ENCODE results near the gene GRAP2.
"Not testable (repeated sequence)": the region's sequence is repeated elsewhere in the genome, so short reads cannot be mapped to it uniquely, and the experiment has no call there.

Gene GRAP2

DNA sequence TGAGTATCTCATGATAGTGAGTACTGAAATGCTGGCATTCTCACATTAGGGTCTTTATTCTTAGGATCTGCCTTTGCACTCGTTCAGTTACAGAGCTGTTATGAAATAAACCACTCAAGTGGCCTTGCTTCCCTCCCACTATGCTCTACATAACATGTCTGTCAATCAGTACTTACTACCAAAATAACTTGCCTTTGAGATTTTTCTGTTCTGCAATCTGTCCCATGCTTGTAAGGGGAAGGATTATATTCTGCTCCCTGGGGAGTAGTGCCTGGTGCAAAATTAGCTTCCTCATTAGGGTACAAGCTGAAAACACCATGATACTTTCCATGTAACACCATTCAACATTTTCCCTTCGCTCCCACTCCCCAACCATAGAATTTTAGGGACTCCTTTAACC, 1.9 kb upstream of the GRAP2 start:
- DNase-seq: no peak

DNA sequence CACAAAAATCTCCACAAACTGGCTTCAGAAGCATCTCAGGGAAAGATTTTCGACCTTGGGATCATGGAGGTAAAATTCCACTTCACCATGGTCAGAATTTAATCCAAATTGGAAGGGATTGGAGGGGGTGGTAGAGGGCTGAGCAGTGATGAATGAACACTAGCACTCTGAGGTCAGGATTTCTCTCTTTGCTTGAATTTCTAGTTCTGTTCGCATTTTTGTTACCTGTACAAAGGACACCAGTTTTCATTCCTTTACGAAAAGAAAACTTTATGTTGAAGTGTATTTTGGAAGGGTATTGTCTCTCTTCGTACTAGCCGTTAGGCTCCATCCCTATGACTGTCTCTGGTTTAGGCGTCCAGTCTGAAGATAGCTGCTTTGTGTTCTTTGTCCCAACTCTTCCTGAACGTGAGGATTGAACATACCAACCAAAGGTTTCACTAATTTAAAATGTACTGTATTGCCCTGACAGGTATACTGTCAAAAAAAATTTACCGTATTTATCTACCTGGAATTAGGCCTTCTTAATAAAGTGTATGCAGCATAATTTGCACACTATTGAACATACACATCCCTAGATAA, 772 bp downstream of the GRAP2 start:
- no peak for DNase-seq

DNA sequence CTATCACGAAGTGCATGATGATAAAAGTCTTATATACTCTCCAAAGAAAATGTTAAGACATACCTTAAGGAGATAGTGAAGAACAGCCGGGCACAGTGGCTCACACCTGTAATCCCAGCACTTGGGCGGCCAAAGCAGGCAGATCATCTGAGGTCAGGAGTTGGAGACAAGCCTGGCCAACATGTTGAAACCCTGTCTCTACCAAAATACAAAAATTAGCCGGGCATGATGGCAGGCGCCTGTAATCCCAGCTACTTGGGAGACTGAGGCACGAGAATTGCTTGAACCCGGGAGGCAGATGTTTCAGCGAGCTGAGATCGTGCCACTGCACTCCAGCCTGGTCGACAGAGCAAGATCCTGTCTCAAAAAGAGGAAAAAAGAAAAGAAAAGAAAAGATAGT, 3.1 kb downstream of the GRAP2 start:
- not testable (repeated sequence) for DNase-seq

DNA sequence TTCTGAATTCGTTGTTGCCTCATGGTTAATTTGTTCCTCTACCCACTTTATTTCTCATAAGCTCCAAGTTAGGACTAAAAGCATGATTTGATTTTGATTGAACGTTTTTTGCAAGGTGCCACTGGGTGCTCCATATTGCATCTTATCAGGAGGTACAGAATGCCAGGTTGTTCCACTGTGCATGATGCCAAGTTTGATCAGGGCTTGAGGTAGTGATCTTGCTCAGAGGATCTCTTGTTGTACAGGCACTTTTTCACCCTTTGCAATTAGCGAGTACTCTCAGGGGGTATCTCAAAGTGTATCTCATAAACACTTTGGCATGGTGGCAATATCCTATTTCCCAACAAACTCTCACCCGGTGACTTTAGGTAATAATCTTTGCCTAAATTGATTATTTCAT, 4.0 kb downstream of the GRAP2 start:
- no peak for DNase-seq

DNA sequence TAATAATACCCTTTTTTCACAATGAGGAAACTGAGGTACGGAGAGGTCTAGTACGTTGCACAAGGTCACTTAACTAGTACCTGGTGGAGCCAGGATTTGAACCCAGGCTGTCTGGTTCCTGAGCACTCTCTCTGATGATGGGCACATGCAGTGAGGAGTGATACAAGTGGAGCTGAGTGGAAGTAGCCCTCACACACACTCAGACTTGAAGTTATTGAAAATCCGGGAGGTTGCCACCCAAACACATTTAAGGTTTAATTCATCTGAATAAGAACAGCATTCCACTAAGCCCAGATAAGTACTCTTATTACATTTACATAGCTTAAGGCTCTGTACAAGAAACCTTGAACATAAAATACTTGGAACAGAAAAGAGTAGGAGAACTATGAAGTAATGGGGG, 4.8 kb downstream of the GRAP2 start:
- DNase-seq: no peak

DNA sequence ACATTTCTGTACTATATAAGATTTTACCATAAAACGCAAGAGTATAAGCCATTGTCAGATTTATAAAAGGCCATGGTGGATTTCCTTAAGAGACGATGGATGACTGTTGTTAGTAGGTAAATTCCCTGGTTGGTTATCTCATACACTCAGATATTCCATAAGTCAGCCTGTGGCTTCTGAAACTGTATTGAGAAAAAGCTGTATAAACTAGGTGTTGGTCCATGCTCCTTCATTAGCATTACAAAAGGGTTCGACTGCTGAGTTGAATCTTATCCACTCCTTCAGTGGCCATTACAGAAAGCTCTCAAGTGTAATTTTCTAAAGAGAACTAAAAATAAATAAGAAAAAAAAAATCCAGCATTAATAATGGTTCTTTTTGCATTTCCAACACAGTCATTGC, 5.3 kb downstream of the GRAP2 start:
- DNase-seq: no peak

DNA sequence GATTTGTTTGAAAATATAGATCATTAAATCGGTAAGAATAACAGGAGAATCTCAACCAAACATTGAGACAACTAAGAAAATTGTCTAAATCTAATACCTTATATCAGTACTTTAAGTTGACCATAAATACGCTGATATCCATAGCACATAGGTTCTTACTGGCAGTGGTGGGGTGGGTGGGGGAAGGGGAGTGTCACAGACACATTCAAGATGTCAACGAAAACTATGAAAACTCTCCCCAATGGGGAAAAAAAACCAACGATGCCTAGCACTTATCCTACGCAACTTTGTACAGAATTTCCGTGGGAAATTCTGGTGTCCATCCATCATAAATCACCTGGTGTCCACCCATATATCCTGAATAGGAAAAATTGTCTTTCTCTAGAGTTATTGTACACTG, 6.2 kb downstream of the GRAP2 start:
- DNase-seq: no peak

DNA sequence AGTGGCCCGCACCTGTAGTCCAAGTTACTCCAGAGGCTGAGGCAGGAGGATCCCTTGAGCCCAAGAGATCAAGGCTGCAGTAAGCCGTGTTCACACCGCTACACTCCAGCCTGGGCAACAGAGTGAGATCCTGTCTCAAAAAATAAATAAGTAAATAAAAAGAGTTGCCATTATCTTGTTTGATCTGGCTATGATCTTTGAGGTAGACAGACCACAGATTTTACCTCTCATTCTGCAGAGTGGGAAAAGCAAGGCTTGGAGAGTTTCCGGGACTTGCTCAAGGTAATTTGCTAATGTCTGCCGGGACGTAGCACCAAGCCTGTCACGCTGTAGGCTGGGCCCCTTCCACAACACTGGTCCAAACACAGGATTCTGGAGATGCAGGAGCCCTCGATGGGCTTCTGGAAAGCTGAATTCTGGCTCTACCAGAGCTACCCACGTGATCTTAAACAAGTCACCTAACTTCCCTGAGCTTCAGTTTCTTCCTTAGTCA, 6.8 kb downstream of the GRAP2 start:
- no peak for DNase-seq

DNA sequence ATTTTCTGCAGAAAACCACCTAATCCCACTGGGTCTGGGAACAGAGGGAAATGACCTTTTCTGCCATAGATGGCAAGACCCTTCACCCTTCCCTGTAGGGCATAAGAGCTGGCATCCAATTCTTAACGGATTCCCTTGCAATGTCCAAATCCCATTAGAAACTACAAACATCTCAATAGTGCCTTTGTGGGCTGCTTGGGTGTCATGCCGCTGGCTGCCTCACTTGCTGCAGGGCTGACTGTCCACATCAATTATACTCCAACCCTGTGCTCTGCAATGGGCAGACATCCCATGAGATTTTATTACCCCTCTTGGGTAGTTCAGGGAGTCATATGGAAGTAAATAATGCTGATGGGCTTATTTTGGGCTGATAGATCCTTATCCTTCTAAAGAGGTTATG, 7.3 kb downstream of the GRAP2 start:
- DNase-seq: no peak

DNA sequence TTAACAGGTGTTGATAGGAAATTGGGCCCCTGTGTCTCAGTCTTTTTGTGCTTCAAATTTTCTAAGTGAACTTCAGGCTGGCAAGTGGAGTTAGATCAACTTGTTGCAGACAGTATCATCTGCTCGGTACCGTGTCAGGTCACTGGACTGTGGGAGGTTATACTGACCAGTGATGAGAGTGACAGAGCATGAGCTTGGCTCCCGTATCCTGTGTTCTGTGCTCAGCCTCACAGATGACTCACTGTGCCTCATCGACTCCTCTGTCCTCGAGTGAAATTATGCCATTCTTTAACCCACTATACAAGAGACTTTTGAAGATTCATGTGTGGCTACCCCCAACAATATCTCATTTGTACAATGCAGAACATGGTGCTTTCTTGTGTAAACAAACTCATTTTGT, 7.9 kb downstream of the GRAP2 start:
- no peak for DNase-seq

DNA sequence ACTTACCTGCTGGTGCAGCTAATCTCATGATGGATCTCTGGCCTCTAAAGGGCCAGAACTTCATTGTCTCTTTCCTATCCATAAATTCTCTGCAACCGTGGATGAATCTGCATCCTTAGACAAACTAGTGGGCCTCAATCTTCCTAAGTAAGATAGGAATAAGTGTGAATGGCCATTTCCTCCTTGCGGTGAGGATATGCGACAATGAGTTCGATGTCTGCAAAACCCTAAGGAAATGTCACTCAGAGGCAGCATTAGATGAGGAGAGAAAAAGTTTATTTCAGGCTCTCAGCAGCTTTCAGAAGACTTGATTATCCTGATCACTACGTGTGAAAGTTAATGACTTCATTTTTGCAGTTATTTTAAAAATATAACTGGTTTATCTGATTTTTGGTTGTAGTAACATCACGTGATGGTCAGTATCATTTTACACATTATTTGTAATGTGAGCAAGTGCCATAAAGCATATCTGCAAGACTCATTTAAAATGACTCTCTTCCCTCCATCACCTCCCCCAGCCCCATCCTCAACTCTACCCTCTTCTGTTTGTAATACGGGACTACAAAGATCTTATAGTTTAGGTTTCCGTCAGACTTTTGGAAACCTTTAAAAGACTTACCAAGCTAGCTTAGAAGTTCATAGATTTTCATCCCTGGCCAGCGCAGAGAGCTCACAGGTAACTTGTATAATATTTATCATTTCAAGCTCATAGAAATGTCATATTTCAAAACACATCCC, 10.2 kb downstream of the GRAP2 start:
- DNase-seq: no peak

DNA sequence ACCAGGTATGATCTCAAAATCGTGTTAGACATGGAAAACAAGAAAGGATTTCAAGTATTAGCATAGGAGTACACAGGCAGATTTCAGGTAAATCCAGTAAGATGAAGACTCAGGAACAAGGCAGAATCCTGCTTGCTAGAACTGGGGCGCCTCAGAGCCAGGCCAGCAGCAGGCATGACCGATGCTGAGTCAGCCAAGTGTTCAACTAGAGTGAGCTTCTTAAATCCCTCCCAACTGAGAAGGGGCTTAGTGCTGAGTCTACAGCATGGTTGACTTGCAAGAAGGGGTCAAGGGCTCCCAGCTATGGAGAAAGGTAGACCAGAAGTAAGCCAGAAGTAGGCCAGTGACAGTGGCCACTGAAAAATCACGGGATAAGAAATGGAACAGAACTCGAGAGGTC, 12.4 kb downstream of the GRAP2 start:
- no peak for DNase-seq

DNA sequence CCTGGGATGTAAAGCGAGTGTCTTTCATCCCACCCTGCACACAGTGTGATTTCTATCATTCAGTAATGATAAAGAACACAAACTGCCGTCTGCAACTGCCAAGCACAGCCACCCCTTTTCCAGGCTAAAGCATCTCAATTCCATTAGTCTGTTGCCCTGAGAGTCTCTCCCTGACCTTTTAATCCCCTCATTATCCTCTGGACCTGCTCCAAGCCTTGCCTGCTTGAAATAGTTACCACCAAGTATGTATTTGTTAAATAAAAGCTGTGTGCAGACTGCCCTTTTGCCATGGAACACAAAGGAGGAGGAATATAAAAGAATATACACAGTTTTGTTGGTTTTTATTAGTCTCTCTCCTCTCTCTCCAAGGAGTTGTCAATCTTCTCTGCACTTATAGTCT, 13.0 kb downstream of the GRAP2 start:
- DNase-seq: no peak

DNA sequence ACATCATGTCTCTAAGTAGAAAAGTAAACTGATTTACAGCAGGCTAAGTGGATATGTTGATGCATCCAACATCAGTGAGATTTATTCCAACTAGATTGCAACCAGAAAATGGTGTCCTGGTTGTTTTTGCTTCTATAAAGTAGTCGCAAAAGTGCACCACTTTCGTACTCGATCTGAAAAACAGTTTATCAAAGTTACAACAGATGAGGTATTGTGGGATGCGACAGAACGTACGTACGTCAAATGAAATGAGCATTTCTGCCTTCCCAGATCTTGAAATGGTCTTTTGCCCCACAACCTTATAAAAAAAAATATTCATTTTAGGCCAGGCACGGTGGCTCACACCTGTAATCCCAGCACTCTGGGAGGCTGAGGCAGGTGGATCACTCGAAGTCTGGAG, 13.7 kb downstream of the GRAP2 start:
- DNase-seq: no peak

DNA sequence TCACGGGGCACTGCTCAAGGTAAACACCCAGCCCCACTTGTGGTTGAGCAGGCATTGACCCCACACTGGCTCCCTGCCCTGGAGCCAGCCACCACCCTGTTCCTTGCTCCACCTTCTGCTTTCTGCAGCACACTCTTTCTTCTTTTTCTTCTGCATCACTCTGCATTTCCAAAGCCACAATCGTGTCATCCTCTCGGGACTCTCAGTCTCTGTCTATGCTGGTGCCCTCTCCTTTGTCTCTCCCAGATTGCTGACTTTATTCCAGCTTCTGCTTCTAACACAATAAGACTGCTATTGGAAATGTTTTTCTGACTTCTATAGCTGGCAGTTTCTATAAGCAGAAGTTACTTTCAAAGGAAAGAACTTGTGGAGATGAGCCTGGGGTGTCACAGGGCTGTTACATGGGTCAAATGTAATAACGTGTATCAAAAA, 14.4 kb downstream of the GRAP2 start:
- no peak for DNase-seq

DNA sequence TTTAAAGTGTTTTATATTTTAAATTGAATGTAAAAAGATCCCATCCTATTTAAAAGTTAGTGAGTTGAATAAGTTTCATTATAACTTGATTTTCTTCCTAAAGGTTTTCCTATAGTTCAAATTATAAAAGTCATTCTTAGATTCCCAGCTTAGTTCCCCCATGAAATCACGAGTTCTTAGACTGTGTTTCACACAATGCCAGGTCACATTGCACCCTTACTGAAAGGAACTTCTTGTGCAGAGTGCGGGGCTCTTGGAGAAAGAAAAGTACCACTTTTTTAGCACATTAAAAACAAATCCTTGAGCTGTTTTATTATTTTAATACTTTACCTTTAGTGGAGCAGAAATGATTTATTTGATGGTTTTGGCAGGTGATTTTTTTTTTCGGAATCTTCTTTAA, 15.6 kb downstream of the GRAP2 start:
- DNase-seq: no peak

DNA sequence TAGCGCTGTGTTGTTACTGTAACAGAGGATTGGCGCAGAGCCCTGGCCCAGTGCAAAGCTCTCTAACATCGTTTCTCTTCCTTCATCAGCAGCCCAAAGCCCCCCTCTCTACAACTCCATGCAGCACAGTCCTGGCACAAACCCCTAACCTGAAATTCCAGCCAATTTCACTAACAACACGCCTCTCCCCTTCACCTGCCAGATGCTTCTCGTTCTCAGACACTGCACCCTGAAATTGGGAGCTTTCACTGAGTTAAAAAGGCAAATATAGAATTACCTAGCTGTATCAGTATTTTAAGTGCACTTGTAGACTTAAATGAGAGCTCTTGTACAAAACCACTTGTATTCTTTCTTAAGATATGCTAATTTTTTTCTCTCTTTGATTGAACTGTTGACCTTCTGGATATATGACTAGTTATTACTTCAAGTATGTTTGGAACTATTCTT, 16.3 kb downstream of the GRAP2 start:
- DNase-seq: no peak

DNA sequence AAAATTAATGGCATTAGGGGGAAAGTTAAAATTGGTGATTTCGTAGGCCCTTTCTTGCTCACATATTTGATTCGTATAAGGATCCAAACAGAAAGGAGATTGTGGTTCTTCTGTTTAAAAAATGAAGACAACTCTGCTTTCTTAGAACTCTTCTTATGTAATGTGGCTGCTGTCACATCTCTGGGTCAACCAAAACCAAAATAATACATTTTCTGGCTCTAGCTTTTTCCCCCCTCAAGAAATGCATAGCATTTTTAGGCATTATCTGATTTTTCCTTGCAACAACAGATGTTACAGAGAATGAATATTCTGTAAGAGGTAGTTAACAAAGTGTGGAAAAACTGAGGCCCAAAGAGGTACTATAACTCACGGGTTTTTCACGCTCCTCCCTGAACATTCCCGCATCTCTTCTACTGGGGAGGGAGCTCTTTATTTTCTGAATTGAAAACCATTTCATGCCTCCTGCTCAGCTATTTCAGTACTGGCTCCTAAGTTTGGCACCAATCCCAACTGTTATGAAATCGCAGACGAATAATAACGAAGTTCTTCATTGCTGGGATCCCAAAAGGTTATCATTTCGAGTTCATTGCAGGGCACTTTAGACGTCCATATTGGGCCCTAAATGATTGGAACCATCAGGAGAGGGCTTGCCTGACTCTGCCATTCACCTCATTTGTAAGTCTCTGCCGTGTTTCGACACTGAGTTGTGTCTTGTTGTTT, 17.1 kb downstream of the GRAP2 start:
- no peak for DNase-seq

DNA sequence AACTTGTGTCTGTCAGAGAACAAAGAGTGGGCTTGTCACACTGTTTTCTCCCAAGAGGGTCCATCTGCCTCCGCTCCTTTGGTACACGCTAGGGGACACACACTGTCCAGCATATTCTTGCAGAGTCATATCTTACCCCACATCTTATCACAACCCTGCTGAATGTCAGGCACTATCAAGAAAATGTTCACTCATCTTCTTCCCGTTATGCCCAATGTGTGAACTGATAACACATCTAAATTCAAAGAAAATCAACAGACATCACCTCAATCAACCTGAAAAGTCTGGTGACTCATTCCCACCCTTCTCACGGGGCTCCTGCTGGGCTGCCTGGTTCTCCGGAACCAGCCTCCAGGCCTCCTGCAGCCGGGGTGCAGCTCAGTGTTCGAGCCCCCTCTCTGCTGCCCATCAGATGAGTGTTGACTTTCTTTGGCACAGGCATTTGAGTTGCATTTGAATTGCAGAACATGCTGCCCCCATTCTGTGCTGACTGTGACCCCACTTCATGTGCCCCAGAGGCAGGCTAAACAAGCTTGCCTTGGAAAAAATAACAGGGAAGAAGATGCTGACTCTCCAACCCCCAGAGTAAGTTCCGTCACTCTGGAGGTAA, 19.4 kb downstream of the GRAP2 start:
- no peak for DNase-seq

DNA sequence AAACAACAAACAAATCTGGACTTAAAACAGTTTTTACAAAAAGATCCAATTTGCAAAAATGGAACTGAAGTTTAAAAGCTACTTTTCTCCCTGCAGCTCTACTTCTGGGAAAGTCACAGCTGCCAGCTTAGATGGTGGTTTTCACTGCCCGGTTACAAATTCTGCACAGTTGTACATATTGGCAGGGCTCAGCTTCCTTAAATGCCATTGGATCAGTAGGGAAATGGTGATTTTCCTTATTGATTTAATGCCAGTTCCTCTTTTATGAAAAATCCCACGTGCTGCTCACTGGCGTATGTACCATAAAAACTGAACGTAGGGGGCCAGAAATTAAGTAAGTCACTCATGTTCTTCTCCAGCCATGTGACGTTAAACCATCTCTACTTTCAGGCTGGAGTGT, 22.8 kb downstream of the GRAP2 start:
- DNase-seq: no peak

DNA sequence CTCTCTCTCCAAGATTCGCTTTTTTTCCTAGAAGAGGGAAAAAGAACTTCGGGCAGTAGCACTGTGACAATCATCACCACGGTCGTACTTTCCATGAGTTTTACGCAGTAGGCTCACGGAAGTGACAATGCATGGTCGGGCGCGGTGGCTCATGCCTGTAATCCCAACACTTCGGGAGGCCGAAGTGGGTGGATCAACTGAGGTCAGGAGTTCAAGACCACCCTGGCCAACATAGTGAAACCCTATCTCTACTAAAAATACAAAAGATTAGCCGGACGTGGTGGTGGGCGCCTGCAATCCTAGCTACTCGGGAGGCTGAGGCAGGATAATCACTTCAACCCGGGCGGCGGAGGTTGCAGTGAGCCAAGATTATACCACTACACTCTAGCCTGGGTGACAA, 23.4 kb downstream of the GRAP2 start:
- no peak for DNase-seq

DNA sequence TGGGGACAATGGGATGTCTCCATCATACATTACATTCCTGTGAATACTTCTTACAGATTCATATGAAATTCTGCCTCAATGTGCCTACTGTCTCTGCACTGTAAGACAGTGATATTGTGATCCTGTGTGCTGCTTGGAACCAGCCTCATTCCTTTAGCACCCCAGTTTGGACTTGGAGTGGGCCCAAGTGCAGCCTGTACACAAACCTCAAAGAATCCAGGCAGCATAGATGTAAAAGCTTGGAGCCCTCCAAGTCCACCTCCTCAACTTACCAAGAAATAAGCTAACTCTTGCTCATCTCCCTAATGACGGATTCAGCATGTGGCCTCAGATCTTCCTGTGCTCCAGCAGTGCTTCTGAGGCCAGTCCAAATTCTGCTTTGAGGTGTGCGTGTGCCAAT, 24.4 kb downstream of the GRAP2 start:
- no peak for DNase-seq

DNA sequence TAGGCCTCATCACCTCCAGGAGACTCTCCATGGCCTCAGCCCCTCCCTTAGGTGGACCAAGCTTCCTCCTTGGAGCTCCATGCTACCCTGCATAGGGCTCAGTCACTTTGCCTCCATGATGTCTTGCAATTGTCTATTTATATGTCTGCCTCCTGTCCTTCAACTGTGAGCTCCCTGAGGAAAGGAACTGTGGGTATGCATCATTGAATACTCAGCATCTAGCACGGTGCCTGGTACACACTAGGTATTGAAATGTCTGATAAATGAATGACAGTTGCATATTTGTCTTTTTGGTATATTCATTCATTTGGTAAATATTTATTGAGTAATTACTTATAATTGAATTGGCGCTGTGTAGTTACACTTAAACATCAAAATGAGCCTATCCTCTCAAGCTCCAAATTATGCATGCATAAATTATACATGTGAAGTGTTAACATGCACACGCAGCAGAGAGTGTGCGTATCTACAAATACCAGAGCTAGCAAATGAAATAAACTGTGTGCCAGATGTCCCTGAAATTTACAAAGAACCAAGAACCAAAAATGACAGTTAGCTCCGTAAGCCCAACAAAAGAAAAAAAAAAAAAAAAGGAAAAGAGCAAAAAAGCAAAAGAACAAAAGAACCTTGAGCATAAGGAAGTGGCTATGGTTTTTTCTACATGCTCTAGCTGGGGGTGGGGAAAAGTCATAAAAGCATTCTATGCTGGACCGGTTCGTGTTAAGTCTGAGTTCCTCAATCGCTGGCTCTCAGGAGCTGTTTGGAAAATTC, 25.2 kb downstream of the GRAP2 start:
- DNase-seq: no peak

Data from NCI-H526 (cell line).